ENCODE results near the gene ARID1A.
"Not testable (repeated sequence)": the region's sequence is repeated elsewhere in the genome, so short reads cannot be mapped to it uniquely, and the experiment has no call there.

Gene ARID1A

DNA sequence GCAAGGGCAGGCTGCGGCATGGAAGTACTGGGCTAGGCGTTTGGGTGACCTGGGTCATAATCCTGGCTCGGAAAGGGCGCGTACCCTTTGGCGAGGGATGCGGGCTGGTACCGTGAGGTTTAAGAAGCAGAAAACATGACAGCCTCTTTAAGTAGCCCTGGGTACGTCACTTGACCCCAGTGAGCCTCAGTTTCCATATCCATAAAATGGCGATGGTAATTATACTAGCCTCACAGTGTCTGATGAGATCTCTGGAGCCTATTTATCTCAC, 92.6 kb downstream of the ARID1A start:
- DNase-seq (ENCODE audit: low read depth) = no peak

DNA sequence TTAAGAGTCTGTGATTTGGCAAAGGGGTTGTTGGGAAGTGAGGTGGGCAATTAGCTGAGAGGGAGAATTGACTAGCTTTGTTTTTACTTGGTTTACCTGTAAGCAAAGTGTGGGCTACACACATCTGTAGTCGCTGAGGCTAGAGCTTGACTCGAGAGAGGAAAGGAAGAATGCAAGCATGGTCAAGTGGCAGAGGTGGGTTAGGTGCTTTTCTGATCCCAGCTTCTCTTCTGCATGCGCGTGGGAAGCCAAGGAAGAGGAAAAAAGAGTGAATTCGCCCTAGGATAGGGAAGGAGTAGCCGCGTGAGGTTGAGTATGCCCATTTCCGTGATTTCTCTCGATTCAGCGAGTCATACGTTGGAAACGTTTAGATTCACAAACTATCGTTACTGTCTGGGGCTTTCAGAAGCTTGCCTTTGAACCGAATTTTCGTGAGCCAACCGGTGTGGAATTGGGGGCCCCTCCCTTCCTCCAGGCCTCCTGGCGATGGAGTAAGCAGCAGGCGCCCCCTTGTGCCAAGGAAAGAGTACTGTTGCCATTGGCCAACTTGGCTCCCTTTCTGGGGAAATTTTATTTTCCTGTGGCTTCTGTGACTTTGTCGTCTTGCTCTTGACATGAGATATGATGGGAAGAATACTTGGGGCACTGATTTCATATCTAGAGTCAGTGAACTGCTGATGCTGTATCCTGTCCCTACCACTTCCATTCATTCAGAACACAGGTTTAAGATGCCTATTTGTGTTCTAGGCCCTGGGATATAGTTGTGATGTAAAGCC, 93.2 kb downstream of the ARID1A start:
- DNase-seq (ENCODE audit: low read depth) = peak; percentile 77

DNA sequence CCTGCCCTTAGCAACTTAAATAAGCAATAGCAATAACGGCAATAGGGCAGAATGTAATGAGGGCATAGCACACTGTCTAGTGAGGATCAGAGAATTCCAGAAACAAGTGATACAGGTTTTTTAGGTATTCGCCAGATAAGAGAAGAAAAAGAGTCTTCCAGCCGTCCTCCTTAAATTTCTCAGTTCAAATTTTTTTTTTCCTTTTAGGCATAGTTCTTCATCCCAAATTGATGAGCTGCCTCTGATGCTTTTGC, 93.7 kb downstream of the ARID1A start:
- DNase-seq (ENCODE audit: low read depth) = no peak

DNA sequence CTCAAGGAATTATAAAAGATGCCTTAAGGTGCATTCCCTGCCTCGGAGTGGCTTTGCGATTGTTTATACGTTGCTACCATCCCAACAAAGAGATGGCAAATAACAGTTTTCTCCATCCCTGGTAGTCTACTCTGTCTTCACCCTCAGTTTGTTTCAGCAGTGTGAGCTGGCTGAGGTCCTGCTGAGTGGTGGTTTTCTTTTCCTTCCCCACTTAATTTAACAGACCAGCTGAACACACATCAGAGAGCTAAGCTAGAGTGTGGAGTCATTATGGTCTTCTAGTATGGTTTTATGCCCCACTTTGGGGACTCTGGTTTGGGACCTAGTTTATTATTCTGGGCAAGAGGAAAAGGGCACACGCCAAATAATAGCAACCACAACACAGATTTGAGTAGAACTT, 94.1 kb downstream of the ARID1A start:
- no peak for DNase-seq (ENCODE audit: low read depth)

DNA sequence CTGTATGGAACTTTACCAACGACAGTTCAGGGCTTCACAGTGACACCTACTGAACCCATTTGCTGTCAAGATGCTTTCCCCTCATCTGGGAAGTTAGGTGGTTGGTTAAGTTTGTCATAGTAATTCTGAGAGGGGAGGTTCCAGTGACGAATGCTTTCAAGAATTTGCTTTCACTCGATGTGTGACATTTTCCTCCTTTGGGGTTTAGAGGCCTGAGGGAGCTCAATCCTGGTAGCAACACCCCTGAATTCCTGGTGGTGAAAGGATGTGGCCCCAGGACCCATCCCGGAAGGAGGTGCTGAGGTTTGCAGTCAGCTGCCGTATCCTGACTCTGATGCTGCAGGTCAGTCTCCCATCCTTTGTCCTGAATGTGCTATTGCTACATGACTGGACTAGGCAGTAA, 94.7 kb downstream of the ARID1A start:
- DNase-seq (ENCODE audit: low read depth) = no peak

DNA sequence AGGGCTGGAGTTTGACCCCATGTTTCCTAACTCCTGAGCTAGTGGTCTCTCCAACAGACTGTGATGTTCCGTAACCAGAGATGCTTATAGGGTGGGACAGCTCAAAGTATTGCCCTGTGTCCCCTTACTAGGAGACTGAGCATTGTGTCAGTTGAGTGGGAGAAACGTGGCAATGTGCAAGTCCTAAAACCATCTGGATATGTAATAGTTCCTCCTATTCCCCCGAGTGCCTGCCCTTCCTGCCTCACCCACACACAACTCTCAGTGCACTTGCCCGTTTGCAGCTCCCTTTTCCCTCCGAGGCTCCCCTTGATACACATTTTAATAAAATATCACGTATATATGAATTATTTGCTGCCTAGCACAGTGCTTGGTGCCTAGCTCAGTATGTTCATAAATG, 95.3 kb downstream of the ARID1A start:
- no peak for DNase-seq (ENCODE audit: low read depth)

DNA sequence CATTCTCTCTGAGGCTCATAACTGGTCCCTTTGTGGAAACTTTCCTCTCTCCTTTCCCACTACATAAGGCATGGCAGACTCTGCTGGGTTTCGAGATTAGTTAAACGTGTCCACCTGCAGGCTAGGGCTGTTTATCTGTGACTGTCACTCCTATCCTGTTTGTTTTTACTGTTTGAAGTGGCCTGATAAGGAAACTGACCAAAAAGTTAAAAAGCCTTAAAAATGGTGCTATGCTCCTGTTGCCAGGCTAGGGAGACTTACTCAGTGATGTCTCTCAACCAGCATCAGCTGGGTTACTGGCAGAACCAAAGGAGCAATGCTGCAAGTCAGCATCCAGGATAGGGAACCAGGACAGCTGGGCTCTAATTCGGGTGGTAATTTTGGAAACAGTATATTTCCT, 95.8 kb downstream of the ARID1A start:
- no peak for DNase-seq (ENCODE audit: low read depth)

DNA sequence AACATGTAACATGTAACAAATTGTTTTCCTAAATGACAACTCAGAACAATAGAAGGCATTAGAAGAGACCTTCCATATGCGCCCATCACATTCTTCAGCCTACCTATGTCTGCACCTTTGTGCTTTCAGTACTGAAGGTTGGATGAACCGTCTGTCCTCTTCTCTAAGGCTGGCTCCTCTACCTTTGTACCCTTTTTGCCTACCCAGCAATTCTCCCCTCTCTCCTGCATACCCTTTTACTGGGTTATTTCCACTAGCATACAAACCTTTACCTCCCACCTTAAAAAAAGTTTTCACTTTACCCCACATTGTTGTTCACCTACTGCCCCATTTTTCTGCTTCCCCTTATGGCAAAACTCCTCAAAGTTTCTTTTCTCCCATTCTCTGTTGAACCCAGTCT, 97.1 kb downstream of the ARID1A start:
- DNase-seq (ENCODE audit: low read depth) = no peak

DNA sequence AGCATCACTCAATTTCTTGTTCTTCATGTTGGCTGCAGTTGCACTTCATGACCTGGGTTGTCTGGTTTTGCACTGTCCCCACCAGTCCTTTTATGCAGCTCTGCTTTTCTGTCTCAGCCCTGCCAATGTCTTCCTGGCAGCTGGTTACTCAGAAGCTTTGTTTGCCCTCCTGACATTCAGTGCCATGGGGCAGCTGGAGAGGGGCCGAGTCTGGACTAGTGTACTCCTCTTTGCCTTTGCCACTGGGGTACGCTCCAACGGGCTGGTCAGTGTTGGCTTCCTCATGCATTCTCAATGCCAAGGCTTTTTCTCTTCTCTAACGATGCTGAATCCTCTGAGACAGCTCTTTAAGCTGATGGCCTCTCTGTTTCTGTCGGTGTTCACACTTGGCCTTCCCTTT, 98.6 kb downstream of the ARID1A start:
- DNase-seq (ENCODE audit: low read depth) = no peak

DNA sequence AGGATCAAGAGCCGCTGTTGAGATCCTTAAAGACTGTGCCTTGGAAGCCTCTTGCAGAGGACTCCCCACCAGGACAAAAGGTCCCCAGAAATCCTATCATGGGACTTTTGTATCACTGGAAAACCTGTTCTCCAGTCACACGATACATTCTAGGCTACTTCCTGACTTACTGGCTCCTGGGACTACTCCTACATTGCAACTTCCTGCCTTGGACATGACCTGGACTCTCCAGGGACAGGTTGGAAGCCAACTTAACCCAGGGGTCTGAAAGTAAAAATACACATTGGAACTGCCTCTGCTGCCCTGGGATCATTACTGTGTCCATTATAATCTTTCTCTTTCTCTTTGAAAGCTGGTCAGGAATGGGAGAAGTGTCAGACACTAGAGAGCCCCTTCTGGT, 101.8 kb downstream of the ARID1A start:
- no peak for DNase-seq (ENCODE audit: low read depth)

DNA sequence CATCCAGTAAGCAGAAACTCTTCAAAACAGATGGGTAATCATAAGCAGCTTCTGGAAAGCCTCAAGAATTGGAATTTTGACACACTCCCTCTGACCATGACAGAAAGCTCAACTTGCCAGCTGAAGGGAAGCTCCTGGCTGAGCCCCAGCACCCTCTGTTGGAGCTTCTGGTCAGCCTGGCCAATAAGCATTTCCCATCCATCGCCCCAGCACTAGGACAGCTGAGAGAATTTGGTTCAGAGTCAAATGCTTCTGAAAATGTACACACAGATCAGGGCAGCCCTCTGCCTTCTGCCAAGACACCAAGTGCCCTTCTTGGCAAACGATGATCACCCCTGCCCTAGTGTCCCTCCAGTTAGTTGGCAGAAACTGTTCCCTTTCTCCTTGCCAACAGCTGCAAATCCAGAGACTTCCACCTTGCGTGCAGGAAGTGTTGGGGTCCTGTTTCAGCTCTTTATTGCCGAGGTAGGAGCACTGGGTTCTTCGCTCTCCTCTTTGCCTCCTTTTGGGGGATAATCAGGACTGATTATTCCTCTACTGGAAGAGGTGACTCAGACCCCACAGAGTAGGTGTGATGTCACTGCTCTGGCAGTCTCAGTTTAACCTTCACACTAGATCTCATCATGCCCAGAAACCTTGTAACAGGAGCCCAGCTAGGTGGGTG, 103.8 kb downstream of the ARID1A start:
- no peak for DNase-seq (ENCODE audit: low read depth)

DNA sequence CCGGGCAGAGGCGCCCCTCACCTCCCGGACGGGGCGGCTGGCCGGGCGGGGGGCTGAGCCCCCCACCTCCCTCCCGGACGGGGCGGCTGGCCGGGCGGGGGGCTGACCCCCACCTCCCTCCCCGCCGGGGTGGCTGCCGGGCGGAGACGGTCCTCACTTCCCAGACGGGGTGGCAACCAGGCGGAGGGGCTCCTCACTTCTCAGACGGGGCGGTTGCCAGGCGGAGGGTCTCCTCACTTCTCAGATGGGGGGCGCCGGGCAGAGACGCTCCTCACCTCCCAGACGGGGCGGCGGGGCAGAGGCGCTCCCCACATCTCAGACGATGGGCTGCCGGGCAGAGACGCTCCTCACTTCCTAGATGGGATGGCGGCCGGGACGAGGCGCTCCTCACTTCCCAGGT, 108.1 kb downstream of the ARID1A start:
- DNase-seq (ENCODE audit: low read depth) = not testable (repeated sequence)

DNA sequence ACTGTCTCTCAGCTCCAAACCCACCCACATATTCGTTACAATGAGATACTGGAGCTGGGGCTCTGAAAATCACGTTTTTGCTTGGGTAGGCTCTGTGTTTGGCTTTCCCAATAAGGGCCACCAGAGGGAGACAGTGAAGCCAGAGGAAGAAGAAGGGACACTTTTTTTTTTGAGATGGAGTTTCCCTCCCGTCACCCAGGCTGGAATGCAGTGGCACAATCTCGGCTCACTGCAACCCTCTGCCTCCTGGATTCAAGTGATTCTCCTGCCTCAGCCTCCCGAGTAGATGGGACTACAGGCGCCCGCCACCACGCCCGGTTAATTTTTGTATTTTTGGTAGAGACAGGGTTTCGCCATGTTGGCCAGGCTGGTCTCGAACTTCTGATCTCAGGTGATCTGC, 114.3 kb downstream of the ARID1A start:
- DNase-seq (ENCODE audit: low read depth) = not testable (repeated sequence)

DNA sequence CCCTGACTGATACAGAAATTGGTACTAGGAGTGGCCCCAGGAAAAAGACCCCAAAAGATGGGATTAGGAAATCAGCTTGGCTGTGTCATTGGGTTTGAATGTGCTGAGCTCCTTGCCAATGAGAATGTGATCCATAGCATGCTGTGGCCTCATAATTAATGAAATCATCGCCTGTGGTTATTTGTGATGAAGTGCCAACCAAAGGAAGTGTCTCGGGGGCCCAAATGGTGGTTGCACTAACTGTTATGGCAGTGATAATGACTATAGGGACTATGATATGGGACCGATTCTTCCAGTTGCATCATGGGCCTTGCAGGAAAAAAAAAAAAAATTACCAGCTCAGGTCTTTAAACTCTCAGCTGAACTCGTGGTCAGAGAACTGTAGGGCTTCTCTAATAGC, 115.2 kb downstream of the ARID1A start:
- no peak for DNase-seq (ENCODE audit: low read depth)

DNA sequence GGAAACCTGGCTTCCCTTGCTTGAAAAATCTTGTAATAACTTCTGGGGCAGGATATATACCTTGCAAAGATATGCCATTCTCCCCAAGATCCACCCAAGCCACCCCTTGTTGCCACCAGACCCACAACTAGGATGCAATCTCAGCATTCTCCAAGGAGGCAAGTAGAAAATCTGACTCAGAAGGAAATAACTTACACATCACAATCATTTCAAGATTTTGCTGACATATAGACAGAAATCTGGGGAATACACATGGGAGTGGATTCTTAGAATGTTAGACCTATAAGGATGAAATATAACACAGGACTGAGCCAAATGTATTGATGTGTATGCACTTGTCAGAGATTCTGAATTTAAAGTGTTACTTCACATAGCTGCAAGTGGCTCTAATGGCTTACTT, 115.9 kb downstream of the ARID1A start:
- no peak for DNase-seq (ENCODE audit: low read depth)

DNA sequence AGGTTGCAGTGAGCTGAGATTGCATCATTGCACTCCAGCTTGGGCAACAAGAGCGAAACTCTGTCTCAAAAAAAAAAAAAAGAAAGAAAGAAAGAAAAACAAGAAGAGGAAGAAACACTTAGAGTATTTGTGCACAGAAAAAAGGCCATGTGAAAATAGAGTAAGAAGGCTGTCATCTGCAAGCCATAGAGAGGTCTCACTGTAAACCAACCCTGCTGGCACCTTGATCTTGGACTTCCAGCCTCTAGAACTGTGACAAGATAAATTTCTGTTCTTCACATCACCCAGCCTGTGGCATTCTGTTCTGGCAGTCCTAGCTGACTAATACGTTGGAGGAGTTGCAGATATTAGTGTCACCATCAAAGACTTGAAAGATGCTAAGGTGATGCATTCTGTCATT, 118.6 kb downstream of the ARID1A start:
- DNase-seq (ENCODE audit: low read depth) = no peak

DNA sequence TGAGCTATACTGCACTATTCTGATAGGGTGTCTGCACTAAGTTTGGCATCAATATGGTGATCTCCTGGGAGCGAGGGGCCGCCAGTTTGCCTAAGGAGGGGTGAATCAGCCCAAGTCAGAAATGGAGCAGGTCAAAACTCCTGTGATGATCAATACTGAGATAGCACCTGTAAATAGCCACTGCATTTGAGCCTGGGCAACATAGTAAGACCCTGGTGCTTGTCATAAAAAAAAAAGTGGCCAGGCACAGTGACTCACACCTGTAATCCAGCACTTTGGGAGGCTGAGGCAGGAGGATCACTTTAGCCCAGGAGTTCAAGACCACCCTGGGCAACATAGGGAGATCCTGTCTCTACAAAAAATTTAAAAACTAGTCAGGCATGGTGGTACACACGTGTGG, 119.1 kb downstream of the ARID1A start:
- no peak for DNase-seq (ENCODE audit: low read depth)

DNA sequence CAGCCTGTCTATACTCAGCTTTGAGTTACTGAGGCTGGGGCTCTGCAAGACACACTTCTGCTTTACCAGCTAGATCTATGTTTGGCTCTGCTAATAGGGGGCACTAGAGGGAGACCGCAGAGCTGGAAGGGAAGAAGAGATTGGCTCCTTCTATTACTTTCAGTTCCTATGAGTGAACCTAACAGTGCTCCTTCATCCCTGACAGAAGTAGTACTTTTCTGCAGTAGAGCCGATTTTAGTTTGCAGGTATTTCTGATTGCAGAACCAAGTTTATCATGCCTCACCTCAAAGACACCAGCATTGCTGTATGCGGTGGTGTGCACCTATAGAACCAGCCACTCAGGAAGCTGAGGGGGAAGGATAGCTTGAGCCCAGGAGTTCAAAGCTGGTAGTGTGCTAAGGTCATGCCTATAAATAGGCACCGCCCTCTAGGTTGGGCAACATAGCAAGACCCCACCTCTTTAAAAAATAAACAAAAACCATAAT, 125.0 kb downstream of the ARID1A start:
- no peak for DNase-seq (ENCODE audit: low read depth)

DNA sequence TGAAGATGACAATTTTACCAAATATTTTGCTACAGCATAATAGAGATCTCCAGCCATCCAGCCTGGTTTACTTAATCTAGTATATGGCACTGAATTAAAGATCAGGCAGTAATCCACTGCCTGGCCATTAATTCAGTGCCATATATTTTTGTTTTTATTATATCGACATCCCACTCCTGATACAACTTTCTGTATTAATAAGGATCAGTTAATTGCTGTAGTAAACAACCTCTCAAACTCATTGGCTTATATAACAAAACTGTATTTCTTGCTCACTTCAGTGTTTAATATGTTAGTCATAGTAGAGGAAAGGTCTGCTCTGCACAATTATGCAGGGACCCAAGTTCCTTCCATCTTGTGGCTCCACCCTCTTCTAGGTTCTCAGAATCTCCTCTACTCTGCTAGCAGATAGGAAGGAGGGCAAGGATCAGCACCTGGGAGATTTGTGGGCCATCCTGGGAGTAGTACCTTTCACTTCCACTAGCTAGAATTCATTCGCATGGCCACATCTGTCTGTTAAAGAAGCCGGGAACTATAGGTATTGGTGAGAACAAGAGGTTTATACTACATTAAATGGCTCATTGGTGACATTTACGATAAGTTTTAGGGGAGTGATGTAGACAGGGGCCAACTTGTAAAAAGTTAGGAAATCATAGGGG, 127.1 kb downstream of the ARID1A start:
- no peak for DNase-seq (ENCODE audit: low read depth)

DNA sequence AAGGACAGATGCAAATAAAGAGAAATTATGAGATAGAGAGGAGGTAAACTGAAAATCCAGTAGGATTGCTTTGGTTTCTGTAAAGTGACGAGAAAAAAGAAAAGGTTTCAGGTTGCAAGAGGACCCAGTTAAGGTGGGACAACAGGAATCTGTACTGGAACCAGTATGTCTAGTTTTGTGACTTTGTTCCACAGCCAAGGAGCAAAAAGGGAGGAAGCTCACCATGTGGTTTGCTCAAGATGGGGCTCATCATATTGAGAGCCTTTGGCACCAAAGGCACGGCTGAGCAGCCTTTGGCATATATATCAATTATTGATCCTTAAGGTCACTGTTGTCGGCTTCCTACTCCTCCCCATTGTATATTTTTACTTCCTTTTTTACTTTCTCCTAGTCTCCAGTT, 128.9 kb downstream of the ARID1A start:
- no peak for DNase-seq (ENCODE audit: low read depth)

DNA sequence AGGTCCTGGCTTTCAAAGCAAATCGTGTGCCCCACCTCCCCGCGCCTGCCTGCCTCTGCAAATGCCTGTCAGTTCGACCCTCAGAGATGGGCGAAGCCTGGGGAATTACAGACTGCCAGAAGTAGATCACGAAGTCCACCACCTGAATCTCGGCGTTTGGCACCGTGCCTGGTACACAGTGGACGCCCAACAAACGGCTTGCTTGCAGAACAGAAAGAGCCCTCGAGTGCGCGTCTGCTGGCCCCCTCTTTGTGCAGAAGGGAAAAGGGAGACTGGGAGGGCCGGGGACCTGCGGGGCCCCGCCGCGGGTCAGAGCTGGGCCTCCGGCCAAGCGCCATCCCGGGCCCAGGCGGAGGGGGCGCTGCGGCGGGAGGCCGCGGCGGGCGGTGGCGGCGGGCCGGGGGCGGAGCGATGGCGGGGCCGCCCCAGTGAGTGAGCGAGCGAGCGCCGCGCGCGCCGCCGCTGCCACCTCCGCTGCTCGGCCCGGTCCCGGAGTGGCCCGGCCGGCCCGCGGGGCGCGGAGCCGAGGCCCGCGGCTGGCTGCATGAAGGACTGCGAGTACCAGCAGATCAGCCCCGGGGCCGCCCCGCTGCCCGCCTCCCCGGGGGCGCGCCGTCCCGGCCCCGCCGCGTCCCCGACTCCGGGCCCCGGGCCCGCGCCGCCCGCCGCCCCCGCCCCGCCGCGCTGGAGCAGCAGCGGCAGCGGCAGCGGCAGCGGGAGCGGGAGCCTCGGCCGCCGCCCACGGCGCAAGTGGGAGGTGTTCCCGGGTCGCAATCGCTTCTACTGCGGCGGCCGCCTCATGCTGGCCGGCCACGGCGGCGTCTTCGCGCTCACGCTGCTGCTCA, 130.7 kb downstream of the ARID1A start, which contains the start of gene ZDHHC18:
Gene ZDHHC18, plus strand, starts transcription at position 428 of the 845 bp plus-strand sequence. Its CDS starts 117 bp downstream, at position 545.
- no peak for DNase-seq (ENCODE audit: low read depth)

DNA sequence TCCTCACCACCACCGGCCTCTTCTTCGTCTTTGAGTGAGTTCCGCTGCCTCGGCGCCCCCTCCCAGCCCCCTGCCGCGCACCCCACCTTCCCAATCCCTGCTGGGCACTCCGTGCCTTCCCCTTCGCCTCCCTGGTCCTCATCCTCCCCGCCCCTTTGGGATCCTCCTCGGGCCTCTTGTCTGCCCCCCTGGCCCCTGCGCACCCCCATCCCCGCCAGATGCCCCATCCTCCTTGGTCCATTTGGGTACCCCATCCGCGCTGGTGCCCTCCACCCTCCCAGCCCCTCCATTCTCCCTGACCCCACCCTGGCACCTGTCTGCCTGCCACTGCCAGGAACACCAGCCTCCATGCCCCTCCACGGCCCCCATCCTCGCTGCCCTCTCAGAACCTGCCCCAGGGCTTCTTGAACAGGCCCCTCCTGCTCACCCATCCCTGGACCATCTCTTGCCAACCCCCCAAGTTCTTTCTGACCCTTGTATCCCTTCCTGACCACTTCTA, 131.3 kb downstream of the ARID1A start:
- no peak for DNase-seq (ENCODE audit: low read depth)

DNA sequence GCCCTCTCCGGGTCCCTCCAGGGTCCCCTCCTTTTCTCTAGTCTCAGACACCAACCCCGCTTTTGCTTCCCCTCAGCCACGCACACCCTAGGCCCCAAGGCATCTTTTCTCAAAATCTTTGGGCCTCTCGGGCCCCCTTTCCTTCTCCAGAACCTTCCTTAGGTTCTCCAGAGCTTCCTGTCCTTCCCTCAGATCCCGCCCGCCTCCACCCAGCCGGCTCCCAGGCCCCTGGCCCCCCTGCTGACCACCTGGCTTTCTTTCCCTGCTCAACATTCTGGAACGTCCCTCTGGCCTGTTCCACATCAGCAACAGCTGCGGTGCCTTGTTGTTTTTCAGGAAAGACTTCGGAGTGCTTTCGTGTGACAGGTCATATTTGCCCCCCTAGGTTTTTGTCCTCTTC, 131.8 kb downstream of the ARID1A start:
- DNase-seq (ENCODE audit: low read depth) = no peak
